Calu3 (cell line): ENCODE results near the gene CNPY4. TPM values are rescaled to one million over a fixed set of nuclear protein-coding genes. Genes with fewer than 3 reads are reported as not detected.

Experiments used
- BruUV-seq: library from RNA; stranded (reverse); fragments of 400-500 nt; replicated peaks from 2 replicates; lab custom pipeline; 2021; lab: Mats Ljungman, UMichigan
- CTCF ChIA-PET: fragments of 300-600 bp; sonication (Branson Sonifier 250); formaldehyde crosslinking; loops from one replicate; lab custom pipeline; 2022; ENCODE audit warnings: antibody characterized with exemption; lab: Charles Lee
- DNase-seq: peaks from one replicate; pipeline ENCODE4 v3.0.0; 2022
- H3K27ac Mint-ChIP-seq: one replicate; pipeline ENCODE4 v1.8.0; 2022; ENCODE audit warnings: mixed read lengths; ENCODE audit not compliant: unreplicated experiment
- H3K27me3 Mint-ChIP-seq: one replicate; pipeline ENCODE4 v1.8.0; 2022; ENCODE audit warnings: mixed read lengths; ENCODE audit not compliant: unreplicated experiment
- H3K36me3 Mint-ChIP-seq: one replicate; pipeline ENCODE4 v1.8.0; 2022; ENCODE audit warnings: mild to moderate bottlenecking, moderate library complexity, mixed read lengths; ENCODE audit not compliant: insufficient read depth, unreplicated experiment
- H3K4me1 Mint-ChIP-seq: one replicate; pipeline ENCODE4 v1.8.0; 2022; ENCODE audit warnings: mild to moderate bottlenecking, low read depth, mixed read lengths; ENCODE audit not compliant: unreplicated experiment
- H3K4me3 Mint-ChIP-seq: one replicate; pipeline ENCODE4 v1.8.0; 2022; ENCODE audit warnings: mild to moderate bottlenecking, low read depth, moderate library complexity, mixed read lengths; ENCODE audit not compliant: unreplicated experiment
- H3K9me3 Mint-ChIP-seq: one replicate; pipeline ENCODE4 v1.8.0; 2022; ENCODE audit warnings: low read depth, mixed read lengths; ENCODE audit not compliant: unreplicated experiment
- intact Hi-C: fragments of 100-400 bp; cut with micrococcal nuclease; formaldehyde crosslinking; loops from one replicate; pipeline ENCODE4 v1.10.0; 2022; ENCODE audit not compliant: unreplicated experiment
- total RNA-seq: library from RNA; stranded (reverse); gene quantifications from 2 replicates; pipeline ENCODE4 v1.2.3, GENCODE V29; 2022
- TF ChIP-seq, protein P1 (sequence below): fragments of 200-600 bp; IDR thresholded peaks from one replicate; pipeline ENCODE4 v1.8.0; 2022; ENCODE audit warnings: antibody characterized with exemption; ENCODE audit not compliant: unreplicated experiment

The CNPY4 gene
- total RNA-seq, 1 experiment from 2014 or later: 5.9 TPM

GRCh38 chr7:100163006-100163531 is 43.6 kb downstream of the CNPY4 start:
- peaks cover 28% of the 10 kb centered on the region for H3K27me3 Mint-ChIP-seq

GRCh38 chr7:100163871-100164270 is 44.4 kb downstream of the CNPY4 start:
- intact Hi-C loops: no loop called here
- DNase-seq: no peak
- BruUV-seq: no TSS peak
- Mint-ChIP-seq H3K4me3 (no peak overlapping the region), H3K4me1 (peaks cover 17% of the 10 kb centered on the region), H3K27me3 (peaks cover 36% of the 10 kb centered on the region), H3K9me3 (no peaks in the 10 kb centered on the region), H3K36me3 (peaks cover 18% of the 10 kb centered on the region), H3K27ac (no peak overlapping the region)
- CTCF ChIA-PET: no interaction called here
- TF ChIP-seq, protein P1, sequence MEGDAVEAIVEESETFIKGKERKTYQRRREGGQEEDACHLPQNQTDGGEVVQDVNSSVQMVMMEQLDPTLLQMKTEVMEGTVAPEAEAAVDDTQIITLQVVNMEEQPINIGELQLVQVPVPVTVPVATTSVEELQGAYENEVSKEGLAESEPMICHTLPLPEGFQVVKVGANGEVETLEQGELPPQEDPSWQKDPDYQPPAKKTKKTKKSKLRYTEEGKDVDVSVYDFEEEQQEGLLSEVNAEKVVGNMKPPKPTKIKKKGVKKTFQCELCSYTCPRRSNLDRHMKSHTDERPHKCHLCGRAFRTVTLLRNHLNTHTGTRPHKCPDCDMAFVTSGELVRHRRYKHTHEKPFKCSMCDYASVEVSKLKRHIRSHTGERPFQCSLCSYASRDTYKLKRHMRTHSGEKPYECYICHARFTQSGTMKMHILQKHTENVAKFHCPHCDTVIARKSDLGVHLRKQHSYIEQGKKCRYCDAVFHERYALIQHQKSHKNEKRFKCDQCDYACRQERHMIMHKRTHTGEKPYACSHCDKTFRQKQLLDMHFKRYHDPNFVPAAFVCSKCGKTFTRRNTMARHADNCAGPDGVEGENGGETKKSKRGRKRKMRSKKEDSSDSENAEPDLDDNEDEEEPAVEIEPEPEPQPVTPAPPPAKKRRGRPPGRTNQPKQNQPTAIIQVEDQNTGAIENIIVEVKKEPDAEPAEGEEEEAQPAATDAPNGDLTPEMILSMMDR: no peak

More at GRCh38 chr7:100163006-100163531, 43.6 kb downstream of the CNPY4 start:
- Mint-ChIP-seq H3K27ac (no peak overlapping the region), H3K9me3 (no peaks in the 10 kb centered on the region), H3K4me1 (peaks cover 10% of the 10 kb centered on the region), H3K36me3 (peaks cover 19% of the 10 kb centered on the region), H3K4me3 (no peak overlapping the region)
- DNase-seq: peak; percentile 27
- CTCF ChIA-PET: no interaction called here
- intact Hi-C loops: no loop called here
- BruUV-seq: no TSS peak
- TF ChIP-seq, protein P1: no peak

- DNase-seq: no peak
- intact Hi-C loops: no loop called here
- H3K4me3 Mint-ChIP-seq: no peak overlapping the region
- H3K27me3 Mint-ChIP-seq: peaks cover 54% of the 10 kb centered on the region
- TF ChIP-seq, protein P1: no peak
- H3K27ac Mint-ChIP-seq: no peak overlapping the region
- no peaks in the 10 kb centered on the region for H3K9me3 Mint-ChIP-seq
- peaks cover 7% of the 10 kb centered on the region for H3K36me3 Mint-ChIP-seq
- H3K4me1 Mint-ChIP-seq: peaks cover 27% of the 10 kb centered on the region
- no TSS peak for BruUV-seq
- CTCF ChIA-PET: interaction anchor here (1.0 kb wide), 1 partner anchor 18 kb away, joined by 4 read pairs; the partner anchor contains the start of gene LAMTOR4
These were observed 47.0 kb downstream of the CNPY4 start for GRCh38 chr7:100166317-100166940.

GRCh38 chr7:100166970-100167911 is 47.8 kb downstream of the CNPY4 start:
- peaks cover 54% of the 10 kb centered on the region for H3K27me3 Mint-ChIP-seq
- no peak overlapping the region for H3K27ac Mint-ChIP-seq
- H3K4me1 Mint-ChIP-seq: peaks cover 27% of the 10 kb centered on the region
- CTCF ChIA-PET: interaction anchor here (1.0 kb wide), 1 partner anchor 19 kb away, joined by 4 read pairs; the partner anchor contains the start of gene LAMTOR4
- no TSS peak for BruUV-seq
- H3K4me3 Mint-ChIP-seq: peak overlapping the region; percentile 67
- TF ChIP-seq, protein P1: no peak
- peaks cover 13% of the 10 kb centered on the region for H3K36me3 Mint-ChIP-seq
- DNase-seq: no peak
- intact Hi-C loops: no loop called here
- H3K9me3 Mint-ChIP-seq: no peaks in the 10 kb centered on the region
